ENCODE measurements around the gene ATP5F1E. TPM values are rescaled to one million over a fixed set of nuclear protein-coding genes. Genes with fewer than 3 reads are reported as not detected.

Gene ATP5F1E
- total RNA-seq, 1 experiment from 2014 or later = 41.1 TPM

GRCh38 chr20:59032023-59032712, at the start of gene ATP5F1E (continued):
- peak; percentile 6; the same call in 1 of the 2 replicates for TF ChIP-seq PRDM15 (CRISPR knock-in tag; IDR thresholded peaks at IDR 0.05)
- TF ChIP-seq GABPB1 (CRISPR knock-in tag; IDR thresholded peaks at IDR 0.05) = peak; percentile 78
- no peak for TF ChIP-seq NFATC4 (CRISPR knock-in tag; IDR thresholded peaks at IDR 0.05)
- TF ChIP-seq MAX (CRISPR knock-in tag; IDR thresholded peaks at IDR 0.05) = peak; percentile 94
- TF ChIP-seq ERG (CRISPR knock-in tag; IDR thresholded peaks at IDR 0.05) = no peak
- no peak for TF ChIP-seq ZBTB21 (CRISPR knock-in tag; IDR thresholded peaks at IDR 0.05; ENCODE audit: borderline replicate concordance)
- peak; percentile 17; the same call in 1 of the 2 replicates for TF ChIP-seq PREB (CRISPR knock-in tag; IDR thresholded peaks at IDR 0.05; ENCODE audit: borderline replicate concordance)
- TF ChIP-seq KAT7 (CRISPR knock-in tag; IDR thresholded peaks at IDR 0.05; ENCODE audit: borderline replicate concordance) = peak; percentile 85; the same call in 1 of the 2 replicates
- TF ChIP-seq EMX1 (CRISPR knock-in tag; IDR thresholded peaks at IDR 0.05) = peak; percentile 62; the same call in 1 of the 2 replicates

GRCh38 chr20:59081036-59081435, 48.9 kb upstream of the ATP5F1E start:
- ATAC-seq (no peak), DNase-seq (ENCODE audit: low spot score) (no peak)
- Mint-ChIP-seq H3K4me3 (no peak overlapping the region), H3K4me1 (no peaks in the 10 kb centered on the region), H3K9me3 (no peaks in the 10 kb centered on the region), H3K27ac (no peak overlapping the region), H3K36me3 (no peaks in the 10 kb centered on the region), H3K27me3 (ENCODE audit: low read depth) (peaks cover 10% of the 10 kb centered on the region)
- TF ChIP-seq CTCF (IDR thresholded peaks at IDR 0.05) = no peak
- no peak for TF ChIP-seq ERG (CRISPR knock-in tag; IDR thresholded peaks at IDR 0.05)
- no peak for TF ChIP-seq ARID4B (CRISPR knock-in tag; IDR thresholded peaks at IDR 0.05; ENCODE audit: borderline replicate concordance)
- TF ChIP-seq ZNF232 (CRISPR knock-in tag; IDR thresholded peaks at IDR 0.05) = no peak
- no peak for TF ChIP-seq CBFB (CRISPR knock-in tag; IDR thresholded peaks at IDR 0.05; ENCODE audit: low read depth)
- no peak for TF ChIP-seq ZNF317 (CRISPR knock-in tag; IDR thresholded peaks at IDR 0.05; ENCODE audit: borderline replicate concordance, low read depth)
- no peak for TF ChIP-seq EMX1 (CRISPR knock-in tag; IDR thresholded peaks at IDR 0.05)
- CTCF ChIA-PET = no interaction called here
- POLR2A ChIA-PET = no interaction called here
